ENCODE results near the gene GRIK4. TPM values are rescaled to one million over a fixed set of nuclear protein-coding genes. Genes with fewer than 3 reads are reported as not detected.

Gene GRIK4
- total RNA-seq, 2 donors from 2014 or later = not detected

DNA sequence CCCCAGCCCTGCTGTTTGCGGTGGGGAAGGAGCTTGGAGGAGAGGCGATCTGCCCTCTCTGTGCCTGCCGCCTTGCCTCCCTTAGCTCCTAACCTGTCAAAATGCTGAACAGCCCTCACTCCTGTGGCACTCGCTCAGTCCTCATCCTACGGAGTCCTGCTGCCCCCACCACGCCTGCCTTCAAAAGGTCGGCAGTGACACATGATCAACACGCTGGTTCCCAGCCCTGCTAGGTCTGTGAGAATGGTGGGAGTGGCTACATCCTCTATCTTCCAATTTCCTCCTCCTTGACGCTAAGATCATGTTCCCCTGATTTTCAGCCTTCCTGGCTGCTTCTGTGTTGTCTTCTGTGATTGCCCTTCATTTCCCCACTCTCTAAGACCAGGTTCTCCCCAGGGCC is 392.1 kb downstream of the GRIK4 start:
- Mint-ChIP-seq H3K4me3 (no peak overlapping the region), H3K36me3 (ENCODE audit: low read depth) (no peaks in the 10 kb centered on the region), H3K27me3 (no peaks in the 10 kb centered on the region), H3K9me3 (no peaks in the 10 kb centered on the region), H3K27ac (no peak overlapping the region), H3K4me1 (no peaks in the 10 kb centered on the region)
- ATAC-seq (replicated peaks) = no peak

DNA sequence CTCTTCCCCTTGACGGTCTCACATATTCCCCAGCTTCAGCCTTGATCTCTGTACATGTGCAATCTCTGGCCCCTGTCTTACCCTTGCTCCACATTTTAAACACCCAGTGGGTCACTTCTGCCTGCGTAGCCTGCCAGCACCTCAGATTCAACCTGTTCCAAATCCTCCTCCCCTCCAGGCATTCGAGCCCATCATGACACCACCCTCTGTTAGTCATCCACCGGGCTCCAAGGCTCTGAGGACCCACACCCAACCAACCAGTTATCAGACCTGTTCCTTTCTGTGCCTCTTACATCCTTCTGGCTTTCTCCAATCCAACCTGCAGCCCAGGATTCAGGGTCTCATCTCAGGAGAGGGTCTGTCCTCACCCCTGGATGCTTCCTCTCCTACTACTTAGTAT is 392.6 kb downstream of the GRIK4 start:
- Mint-ChIP-seq H3K4me3 (no peak overlapping the region), H3K36me3 (ENCODE audit: low read depth) (no peaks in the 10 kb centered on the region), H3K9me3 (no peaks in the 10 kb centered on the region), H3K4me1 (no peaks in the 10 kb centered on the region), H3K27ac (no peak overlapping the region), H3K27me3 (no peaks in the 10 kb centered on the region)
- ATAC-seq (replicated peaks) = no peak

DNA sequence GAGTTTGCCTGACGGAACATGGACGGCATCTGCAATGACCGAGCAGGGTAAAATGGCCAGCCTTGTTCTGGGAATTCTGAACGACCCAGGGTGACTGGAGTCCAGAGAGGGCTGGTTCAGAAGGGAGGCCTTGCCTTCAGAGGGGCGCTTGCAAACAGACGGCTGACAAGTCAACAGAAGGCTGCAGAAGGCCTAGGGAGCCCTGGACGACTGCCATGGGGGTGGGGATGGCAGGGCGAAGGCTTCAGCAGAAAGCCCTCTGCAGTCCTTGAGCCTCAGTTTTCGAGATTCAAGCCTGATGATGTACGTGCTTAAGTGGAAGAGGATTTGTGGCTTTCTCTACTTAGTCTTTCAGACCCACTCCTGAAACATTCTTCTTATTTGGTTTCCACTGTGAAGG is 395.2 kb downstream of the GRIK4 start:
- H3K9me3 Mint-ChIP-seq = no peaks in the 10 kb centered on the region
- no peak overlapping the region for H3K4me3 Mint-ChIP-seq
- H3K36me3 Mint-ChIP-seq (ENCODE audit: low read depth) = no peaks in the 10 kb centered on the region
- H3K4me1 Mint-ChIP-seq = no peaks in the 10 kb centered on the region
- no peak overlapping the region for H3K27ac Mint-ChIP-seq
- peaks cover 5% of the 10 kb centered on the region for H3K27me3 Mint-ChIP-seq
- ATAC-seq (replicated peaks) = no peak

DNA sequence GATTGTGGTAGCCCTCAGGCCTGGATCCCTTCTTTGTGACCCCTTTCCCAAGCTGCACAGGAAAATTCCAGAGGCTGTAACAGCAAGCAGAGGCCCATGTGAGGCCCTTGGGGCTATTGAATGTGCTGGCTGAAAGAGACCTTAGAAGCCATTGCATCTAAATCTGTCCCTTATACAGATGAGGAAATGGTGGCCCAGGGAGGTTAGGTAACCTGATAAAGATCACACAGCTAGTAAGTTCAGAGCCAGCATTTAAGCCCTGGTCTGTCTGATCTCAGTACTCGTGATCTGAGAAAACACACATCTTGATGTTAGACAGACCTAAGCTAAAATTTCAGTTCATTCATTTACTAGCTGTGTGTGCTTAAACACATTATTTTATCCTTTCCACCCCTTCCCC is 396.4 kb downstream of the GRIK4 start:
- Mint-ChIP-seq H3K27ac (no peak overlapping the region), H3K4me1 (no peaks in the 10 kb centered on the region), H3K9me3 (no peaks in the 10 kb centered on the region), H3K36me3 (ENCODE audit: low read depth) (no peaks in the 10 kb centered on the region), H3K27me3 (peaks cover 14% of the 10 kb centered on the region), H3K4me3 (no peak overlapping the region)
- ATAC-seq (replicated peaks) = no peak

DNA sequence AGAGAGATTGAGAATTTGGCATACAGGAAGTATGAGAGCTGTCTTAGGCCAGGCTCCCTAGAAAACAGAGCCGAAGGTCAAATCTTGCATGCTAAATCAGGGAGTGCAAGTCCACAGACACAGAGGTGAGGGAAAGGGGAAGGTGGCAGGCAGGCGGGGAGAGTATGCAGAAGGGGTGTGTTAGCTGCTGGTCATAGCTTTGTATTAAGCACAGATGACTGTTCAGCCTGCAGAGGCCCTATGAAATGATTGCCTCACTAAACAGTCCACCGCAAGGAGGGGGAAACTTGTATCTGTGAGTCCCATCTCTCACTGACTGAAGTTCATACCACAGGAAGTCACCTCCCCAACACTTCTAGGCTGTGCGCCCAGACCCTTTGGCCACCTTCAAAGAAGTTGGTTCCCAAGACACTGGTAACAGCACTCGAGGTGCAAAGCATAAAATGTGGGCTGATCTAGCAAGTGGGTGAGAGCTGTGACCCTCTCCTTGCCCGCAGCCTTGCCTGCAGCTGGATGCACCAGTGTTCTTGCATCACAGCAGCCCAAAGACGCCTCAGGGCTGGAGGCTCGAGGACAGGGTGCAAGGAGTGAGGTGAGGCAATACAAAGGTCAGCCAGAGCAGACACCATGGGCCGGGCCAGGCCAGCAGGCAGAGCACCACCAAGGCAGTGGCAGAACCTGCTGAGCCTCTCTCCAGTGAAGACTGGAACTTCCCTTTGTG is 397.1 kb downstream of the GRIK4 start:
- no peak for ATAC-seq (replicated peaks)
- H3K4me3 Mint-ChIP-seq = no peak overlapping the region
- no peak overlapping the region for H3K27ac Mint-ChIP-seq
- no peaks in the 10 kb centered on the region for H3K4me1 Mint-ChIP-seq
- no peaks in the 10 kb centered on the region for H3K9me3 Mint-ChIP-seq
- H3K36me3 Mint-ChIP-seq (ENCODE audit: low read depth) = no peaks in the 10 kb centered on the region
- peaks cover 14% of the 10 kb centered on the region for H3K27me3 Mint-ChIP-seq

DNA sequence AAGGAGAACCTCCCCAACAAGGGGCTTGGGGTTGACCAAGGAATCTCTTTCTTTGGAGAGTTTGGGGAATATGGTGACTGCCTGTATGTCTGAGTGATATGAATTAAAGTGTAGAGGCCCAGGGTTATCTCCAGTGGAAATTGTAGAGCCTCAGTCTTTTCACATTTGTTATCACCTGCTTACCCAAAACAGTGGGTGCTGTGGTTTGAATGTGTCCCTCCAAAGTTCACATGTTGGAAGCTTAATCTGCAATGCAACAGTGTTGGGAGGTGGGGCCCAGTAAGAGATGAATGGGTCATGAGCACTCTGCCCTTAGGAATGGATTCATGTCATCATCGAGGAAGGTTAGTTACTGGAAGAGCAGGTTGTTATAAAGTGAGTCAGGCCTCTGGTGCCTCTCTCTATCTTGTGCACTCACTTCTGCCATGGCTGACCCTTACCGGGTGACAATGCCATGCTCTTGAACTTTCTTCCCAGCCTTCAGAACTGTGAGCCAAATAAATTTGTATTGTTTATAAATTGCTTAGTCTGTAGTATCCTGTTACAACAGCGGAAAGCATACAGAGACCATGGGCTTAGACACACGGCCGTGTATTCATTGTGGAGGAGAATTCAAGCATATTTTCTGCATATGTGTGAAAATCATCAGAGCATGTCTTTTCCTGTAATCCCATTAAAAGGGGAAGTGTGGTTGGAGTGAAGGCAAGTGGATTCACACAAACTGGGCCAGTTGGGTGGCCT is 398.3 kb downstream of the GRIK4 start:
- ATAC-seq (replicated peaks) = no peak
- Mint-ChIP-seq H3K27ac (no peak overlapping the region), H3K4me3 (no peak overlapping the region), H3K36me3 (ENCODE audit: low read depth) (no peaks in the 10 kb centered on the region), H3K4me1 (no peaks in the 10 kb centered on the region), H3K27me3 (peaks cover 20% of the 10 kb centered on the region), H3K9me3 (no peaks in the 10 kb centered on the region)

DNA sequence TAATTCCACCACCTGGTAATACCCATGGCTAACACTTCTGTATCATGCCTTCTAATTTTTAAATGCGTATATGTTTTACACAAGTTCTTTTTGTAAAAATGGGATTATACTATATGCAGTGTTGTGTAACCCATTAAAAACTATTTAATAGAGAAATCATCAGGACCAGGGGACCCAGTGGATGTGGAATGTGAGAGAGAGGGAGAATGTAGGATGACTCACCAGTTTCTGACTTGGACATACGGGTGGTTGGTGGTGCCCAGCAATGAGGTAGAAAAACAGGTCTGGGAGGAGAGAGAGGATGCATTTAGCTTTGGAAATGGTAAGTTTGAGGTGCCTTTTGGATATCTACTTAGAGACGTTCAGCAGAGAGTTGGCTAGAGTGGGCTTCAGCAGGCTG is 400.4 kb downstream of the GRIK4 start:
- Mint-ChIP-seq H3K36me3 (ENCODE audit: low read depth) (no peaks in the 10 kb centered on the region), H3K27ac (no peak overlapping the region), H3K9me3 (no peaks in the 10 kb centered on the region), H3K4me1 (no peaks in the 10 kb centered on the region), H3K27me3 (peaks cover 20% of the 10 kb centered on the region), H3K4me3 (no peak overlapping the region)
- no peak for ATAC-seq (replicated peaks)

DNA sequence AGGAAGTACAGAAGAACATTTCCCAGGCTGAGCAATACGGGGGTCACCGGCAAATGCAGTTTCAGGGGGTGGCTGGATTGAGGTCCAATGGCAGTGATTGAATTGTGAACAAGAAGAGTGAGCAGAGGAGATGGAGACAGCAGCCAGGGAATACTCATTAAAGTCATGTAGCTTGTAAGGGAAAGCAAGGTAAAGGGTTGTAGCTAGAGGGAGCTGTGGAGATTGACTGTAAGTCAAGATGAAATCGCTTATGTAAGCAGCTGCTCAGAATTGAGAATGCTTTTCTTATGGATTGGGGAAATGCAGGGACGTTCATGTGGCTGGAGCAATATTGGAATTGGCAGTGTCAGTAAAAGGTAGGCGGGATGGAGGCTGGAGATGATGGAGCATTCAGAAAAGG is 401.0 kb downstream of the GRIK4 start:
- H3K36me3 Mint-ChIP-seq (ENCODE audit: low read depth) = no peaks in the 10 kb centered on the region
- H3K27me3 Mint-ChIP-seq = peaks cover 23% of the 10 kb centered on the region
- H3K27ac Mint-ChIP-seq = no peak overlapping the region
- no peak for ATAC-seq (replicated peaks)
- H3K9me3 Mint-ChIP-seq = no peaks in the 10 kb centered on the region
- no peaks in the 10 kb centered on the region for H3K4me1 Mint-ChIP-seq
- H3K4me3 Mint-ChIP-seq = no peak overlapping the region

DNA sequence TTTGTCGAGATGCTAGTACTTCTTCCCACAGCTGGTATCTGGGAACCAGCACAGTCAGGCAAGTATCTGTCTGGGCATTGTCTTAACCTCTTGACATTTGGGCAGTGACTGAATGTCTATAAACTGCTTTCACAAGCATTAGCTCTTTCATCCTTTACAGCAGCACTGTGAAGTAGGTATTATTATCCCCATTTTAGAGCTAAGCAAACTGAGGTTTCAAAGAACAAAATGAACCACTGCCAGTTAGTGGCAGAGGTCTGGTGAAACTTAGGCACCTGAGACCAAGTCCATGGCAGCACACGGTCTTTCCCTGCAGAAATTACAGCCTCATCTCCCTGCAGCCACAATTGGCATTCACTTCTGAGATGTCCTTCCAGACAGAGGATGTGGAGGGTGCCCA is 401.4 kb downstream of the GRIK4 start:
- H3K4me1 Mint-ChIP-seq = no peaks in the 10 kb centered on the region
- peaks cover 23% of the 10 kb centered on the region for H3K27me3 Mint-ChIP-seq
- no peak overlapping the region for H3K4me3 Mint-ChIP-seq
- H3K9me3 Mint-ChIP-seq = no peaks in the 10 kb centered on the region
- H3K27ac Mint-ChIP-seq = no peak overlapping the region
- no peak for ATAC-seq (replicated peaks)
- H3K36me3 Mint-ChIP-seq (ENCODE audit: low read depth) = no peaks in the 10 kb centered on the region

DNA sequence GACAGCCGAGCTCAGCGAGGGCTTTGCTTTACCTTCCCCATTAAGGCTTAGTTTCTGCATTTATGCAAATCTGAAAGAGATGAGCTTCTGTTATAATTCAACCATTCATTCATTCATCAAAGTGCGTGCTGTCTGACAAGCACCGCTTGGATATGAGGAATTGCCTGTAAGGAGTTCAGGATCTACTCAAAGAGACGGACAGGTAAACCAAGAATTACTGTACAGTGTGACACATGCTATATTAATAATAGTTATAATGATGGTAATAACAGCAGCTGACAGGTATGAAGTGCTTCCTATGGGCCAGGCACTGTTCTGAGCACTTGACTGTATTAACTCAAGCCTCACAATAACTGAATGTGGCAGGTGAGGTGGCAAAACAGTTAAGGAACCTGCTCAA is 402.5 kb downstream of the GRIK4 start:
- H3K27ac Mint-ChIP-seq = no peak overlapping the region
- no peak for ATAC-seq (replicated peaks)
- H3K36me3 Mint-ChIP-seq (ENCODE audit: low read depth) = no peaks in the 10 kb centered on the region
- H3K4me1 Mint-ChIP-seq = no peaks in the 10 kb centered on the region
- H3K27me3 Mint-ChIP-seq = peaks cover 23% of the 10 kb centered on the region
- H3K9me3 Mint-ChIP-seq = no peaks in the 10 kb centered on the region
- no peak overlapping the region for H3K4me3 Mint-ChIP-seq

DNA sequence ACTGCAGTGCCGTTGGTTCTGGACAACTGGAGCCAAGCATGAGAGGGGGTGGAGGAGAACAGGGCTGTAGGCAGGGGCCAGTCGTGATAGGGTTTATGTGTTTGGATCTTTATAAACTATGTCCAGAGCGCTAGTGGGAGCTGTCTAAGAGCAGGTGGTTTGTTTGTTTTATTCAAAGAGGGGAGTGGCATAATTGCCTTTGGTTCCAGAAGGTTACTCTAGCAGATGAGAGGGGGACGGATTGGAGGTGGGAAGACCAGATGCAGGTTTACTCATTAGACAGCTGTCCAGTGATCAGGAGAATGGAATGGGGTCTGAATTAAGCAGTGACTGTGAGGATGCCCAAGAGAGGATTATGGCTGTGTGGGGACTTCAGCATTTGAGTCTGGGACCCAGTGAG is 403.1 kb downstream of the GRIK4 start:
- Mint-ChIP-seq H3K4me1 (no peaks in the 10 kb centered on the region), H3K36me3 (ENCODE audit: low read depth) (no peaks in the 10 kb centered on the region), H3K27ac (no peak overlapping the region), H3K9me3 (no peaks in the 10 kb centered on the region), H3K4me3 (no peak overlapping the region), H3K27me3 (peaks cover 23% of the 10 kb centered on the region)
- no peak for ATAC-seq (replicated peaks)

DNA sequence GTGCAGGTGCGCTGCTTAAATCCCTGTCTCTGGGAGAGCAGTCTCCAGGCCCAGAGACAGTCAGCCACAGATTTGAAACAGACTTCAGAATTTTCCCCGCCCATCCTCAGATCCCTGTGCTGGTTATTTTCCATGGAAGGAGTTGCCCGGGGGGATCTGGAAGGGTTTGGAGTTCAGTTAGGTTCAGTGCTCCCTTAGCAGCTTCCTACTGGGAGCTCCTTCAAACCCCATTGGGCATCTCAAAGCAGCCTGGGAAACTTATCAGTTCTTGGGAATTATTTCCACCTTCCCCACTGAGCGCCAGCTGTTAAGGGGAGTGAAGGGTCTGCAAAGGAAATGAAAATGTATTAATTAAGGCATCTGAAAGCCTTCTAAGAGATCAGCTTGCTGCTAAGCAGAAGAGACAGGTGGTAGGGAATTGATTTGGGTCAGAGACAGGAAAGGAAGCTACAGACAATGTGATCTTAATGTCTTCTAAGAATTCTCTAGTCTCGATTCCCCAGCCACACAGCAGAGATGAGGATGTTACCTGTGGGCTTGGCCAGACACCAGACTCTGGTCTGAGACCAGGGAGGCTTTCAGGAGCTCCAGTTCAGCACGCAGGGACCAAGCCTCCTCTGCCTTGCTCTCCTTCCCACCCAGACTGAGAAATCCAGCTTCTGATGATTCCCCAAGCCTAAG is 406.2 kb downstream of the GRIK4 start:
- ATAC-seq (replicated peaks) = no peak
- no peaks in the 10 kb centered on the region for H3K9me3 Mint-ChIP-seq
- H3K36me3 Mint-ChIP-seq (ENCODE audit: low read depth) = no peaks in the 10 kb centered on the region
- H3K27ac Mint-ChIP-seq = no peak overlapping the region
- peaks cover 10% of the 10 kb centered on the region for H3K27me3 Mint-ChIP-seq
- H3K4me1 Mint-ChIP-seq = no peaks in the 10 kb centered on the region
- no peak overlapping the region for H3K4me3 Mint-ChIP-seq

DNA sequence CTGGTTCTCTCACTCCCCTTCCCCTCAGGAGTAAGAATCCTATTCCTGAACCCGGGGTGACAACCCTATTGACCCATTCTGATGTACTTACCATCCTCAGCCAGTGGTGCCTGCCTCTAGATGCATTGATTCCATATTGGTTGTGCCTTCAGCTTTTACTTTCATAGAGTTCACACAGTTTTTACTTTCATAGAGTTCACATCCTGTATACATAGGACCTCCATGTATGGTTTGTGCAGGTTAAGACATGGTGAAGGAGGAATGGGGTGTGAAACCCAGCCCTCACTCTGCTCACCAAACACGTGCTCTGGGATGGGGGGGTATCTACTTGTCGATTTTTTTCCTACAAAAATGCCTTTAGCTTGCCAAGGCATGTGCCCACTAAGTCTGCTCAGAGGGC is 406.7 kb downstream of the GRIK4 start:
- H3K9me3 Mint-ChIP-seq = no peaks in the 10 kb centered on the region
- H3K36me3 Mint-ChIP-seq (ENCODE audit: low read depth) = no peaks in the 10 kb centered on the region
- H3K27me3 Mint-ChIP-seq = peaks cover 10% of the 10 kb centered on the region
- H3K4me1 Mint-ChIP-seq = no peaks in the 10 kb centered on the region
- no peak overlapping the region for H3K4me3 Mint-ChIP-seq
- ATAC-seq (replicated peaks) = no peak
- no peak overlapping the region for H3K27ac Mint-ChIP-seq

DNA sequence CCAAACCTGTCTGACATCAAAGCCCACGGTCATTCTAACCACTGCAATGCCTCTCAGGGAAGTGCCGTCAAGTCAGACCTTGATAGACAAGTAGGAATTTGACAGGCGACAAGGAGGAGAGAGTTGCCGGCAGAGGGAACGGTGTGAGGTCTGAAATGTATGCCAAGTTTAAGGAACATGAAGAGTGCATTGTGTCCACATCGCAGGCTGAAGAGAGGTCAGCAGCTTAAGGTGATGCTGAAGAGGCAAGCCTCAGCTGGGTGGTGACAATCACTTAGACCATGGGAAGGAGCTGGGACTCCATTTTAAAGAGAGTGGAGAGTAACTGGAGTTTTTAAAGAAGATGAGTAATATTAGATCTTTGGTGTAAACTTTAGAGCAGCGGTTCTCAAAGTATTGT is 407.5 kb downstream of the GRIK4 start:
- Mint-ChIP-seq H3K4me3 (no peak overlapping the region), H3K27ac (no peak overlapping the region), H3K4me1 (no peaks in the 10 kb centered on the region), H3K36me3 (ENCODE audit: low read depth) (no peaks in the 10 kb centered on the region), H3K27me3 (peaks cover 10% of the 10 kb centered on the region), H3K9me3 (no peaks in the 10 kb centered on the region)
- ATAC-seq (replicated peaks) = no peak

DNA sequence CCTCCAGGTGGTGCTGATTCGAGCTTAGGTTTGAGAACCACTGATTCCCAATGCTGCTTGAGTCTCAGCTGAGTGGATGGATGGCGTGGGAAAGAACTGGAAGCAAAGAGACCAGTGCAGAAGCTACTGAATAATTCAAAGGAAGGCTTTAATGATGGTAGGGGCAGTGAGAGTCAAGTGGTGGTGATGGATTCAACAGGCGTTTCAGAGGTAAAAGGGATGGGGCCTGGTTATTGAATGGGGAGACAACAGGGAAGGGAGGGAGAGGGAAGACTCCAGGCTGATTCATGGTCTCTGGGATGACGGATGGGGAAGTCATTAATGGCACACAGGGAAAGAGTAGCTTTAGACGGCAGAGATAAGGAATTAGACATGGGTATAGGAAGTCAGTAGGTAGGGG is 408.0 kb downstream of the GRIK4 start:
- H3K4me1 Mint-ChIP-seq = no peaks in the 10 kb centered on the region
- H3K27ac Mint-ChIP-seq = no peak overlapping the region

More for the DNA sequence above, 408.0 kb downstream of the GRIK4 start:
- Mint-ChIP-seq H3K27me3 (peaks cover 5% of the 10 kb centered on the region), H3K36me3 (ENCODE audit: low read depth) (no peaks in the 10 kb centered on the region), H3K4me3 (no peak overlapping the region), H3K9me3 (no peaks in the 10 kb centered on the region)
- ATAC-seq (replicated peaks) = no peak

Data from activated T-helper 17 cell treated with anti-CD3 and anti-CD28 coated beads, Interleukin-2, amount 50 U/mL, for 72 hours (primary cell).